Mesendoderm (in vitro differentiated cells): ENCODE results near the gene UHRF1. TPM values are rescaled to one million over a fixed set of nuclear protein-coding genes. Genes with fewer than 3 reads are reported as not detected.

Experiments used
- DNase-seq: peaks from one replicate; pipeline ENCODE4 v3.0.0; 2013
- H2AK5ac ChIP-seq: 2 replicates; pipeline ENCODE4 v1.6.1; 2013; ENCODE audit warnings: low read length, inconsistent platforms
- H2BK120ac ChIP-seq: 2 replicates; pipeline ENCODE4 v1.6.1; 2013; ENCODE audit warnings: low read depth, mild to moderate bottlenecking, low read length, moderate library complexity, mixed read lengths
- H2BK15ac ChIP-seq: replicated peaks from 2 replicates; pipeline ENCODE4 v1.6.1; 2013; ENCODE audit warnings: low read depth, mild to moderate bottlenecking, moderate library complexity
- H2BK5ac ChIP-seq: 2 replicates; pipeline ENCODE4 v1.6.1; 2013; ENCODE audit warnings: low read length, inconsistent platforms
- H3K18ac ChIP-seq: 2 replicates; pipeline ENCODE4 v1.6.1; 2013; ENCODE audit warnings: mild to moderate bottlenecking, low read length, mixed read lengths
- H3K23ac ChIP-seq: one replicate; pipeline ENCODE4 v1.6.1; 2013; ENCODE audit warnings: low read length
- H3K27ac ChIP-seq: 2 replicates; pipeline ENCODE4 v1.5.1; 2013; ENCODE audit warnings: low read depth, mild to moderate bottlenecking, inconsistent platforms, low read length, moderate library complexity
- H3K27me3 ChIP-seq: 2 replicates; pipeline ENCODE4 v1.6.1; 2013; ENCODE audit warnings: low read length, control low read depth, mild to moderate bottlenecking, inconsistent platforms; ENCODE audit not compliant: insufficient read depth, poor library complexity
- H3K36me3 ChIP-seq: 2 replicates; pipeline ENCODE4 v1.6.1; 2013; ENCODE audit warnings: low read length, inconsistent platforms; ENCODE audit not compliant: control insufficient read depth, insufficient read depth
- H3K4ac ChIP-seq: one replicate; pipeline ENCODE4 v1.6.1; 2013; ENCODE audit warnings: low read depth, mild to moderate bottlenecking, low read length, moderate library complexity
- H3K4me1 ChIP-seq: 2 replicates; pipeline ENCODE4 v1.6.1; 2013; ENCODE audit warnings: low read depth, low read length, inconsistent platforms; ENCODE audit not compliant: control insufficient read depth
- H3K4me2 ChIP-seq: 2 replicates; pipeline ENCODE4 v1.6.1; 2013; ENCODE audit warnings: low read length
- H3K4me3 ChIP-seq: 2 replicates; pipeline ENCODE4 v1.5.1; 2013; ENCODE audit warnings: mild to moderate bottlenecking, low read length
- H3K56ac ChIP-seq: one replicate; pipeline ENCODE4 v1.6.1; 2013; ENCODE audit warnings: low read length
- H3K79me1 ChIP-seq: 2 replicates; pipeline ENCODE4 v1.6.1; 2013; ENCODE audit warnings: low read length, inconsistent platforms
- H3K79me2 ChIP-seq: 2 replicates; pipeline ENCODE4 v1.6.1; 2013; ENCODE audit warnings: mild to moderate bottlenecking, low read length; ENCODE audit not compliant: control insufficient read depth, insufficient read depth
- H3K9ac ChIP-seq: 2 replicates; pipeline ENCODE4 v1.6.1; 2013; ENCODE audit warnings: low read length, inconsistent platforms
- H4K5ac ChIP-seq: one replicate; pipeline ENCODE4 v1.6.1; 2013; ENCODE audit warnings: low read length
- H4K8ac ChIP-seq: one replicate; pipeline ENCODE4 v1.6.1; 2013; ENCODE audit warnings: low read depth, mild to moderate bottlenecking, control low read depth, low read length, moderate library complexity
- WGBS: extraction: QIAGEN DNeasy Blood & Tissue Kit; methylation state at CpG from one replicate; pipeline ENCODE4 v1.1.7; 2013; ENCODE audit warnings: low lambda C conversion rate, missing lambda C conversion rate; ENCODE audit not compliant: insufficient coverage; ENCODE audit errors: extremely low coverage; 5-methylcytosine and 5-hydroxymethylcytosine counted together
- polyA plus RNA-seq, 2 experiments: library from polyadenylated mRNA; stranded (reverse); fragments of 200-250 nt; gene quantifications; one replicate each; pipeline ENCODE4 v1.2.3, GENCODE V29; 2013

Gene UHRF1
- 38.1 TPM for polyA plus RNA-seq (2013, experiment 1 of 2)
- polyA plus RNA-seq (2013, experiment 2 of 2), result 38.3 TPM

DNA sequence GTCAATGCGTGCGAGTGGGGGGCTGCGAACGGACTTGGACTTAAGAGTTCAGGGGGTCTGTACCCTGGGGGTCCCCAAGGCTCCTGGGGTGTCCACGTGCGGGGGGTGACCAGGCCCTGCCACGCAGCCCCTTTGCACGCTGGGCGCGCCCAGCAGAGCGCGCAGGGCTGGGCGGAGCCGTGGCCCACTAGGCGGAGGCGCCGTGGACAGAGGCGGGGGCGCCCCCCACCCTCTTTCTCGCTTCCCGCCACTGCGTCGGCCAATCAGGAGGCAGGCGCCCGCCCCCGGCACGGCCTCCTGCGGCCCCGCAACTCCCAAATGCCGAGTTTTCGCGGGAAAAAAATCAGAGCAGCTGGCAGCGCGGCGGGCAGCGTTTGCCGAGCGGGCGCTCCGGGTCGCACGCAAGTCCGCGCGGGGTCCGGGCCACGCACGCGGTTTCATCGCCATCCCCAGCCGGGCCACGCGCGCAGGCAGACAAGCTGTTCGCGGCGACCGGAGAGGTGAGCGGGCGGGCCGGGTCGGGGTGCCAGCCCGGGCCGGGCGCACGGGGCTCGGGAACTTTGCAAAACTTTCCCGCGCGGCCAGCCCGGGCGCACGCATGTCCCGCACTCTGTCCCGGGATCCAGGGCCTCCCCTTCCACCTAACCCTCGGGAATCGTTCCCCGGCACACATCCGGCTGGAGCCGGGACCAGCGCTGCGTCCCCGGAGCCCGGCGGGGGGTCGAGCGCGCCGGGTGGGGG is at the start of gene UHRF1:
Gene UHRF1 (plus strand): TSS at position 346 of the 741 bp plus-strand sequence. CDS start 1,385 bp downstream, outside the sequence.
- no peaks in the 10 kb centered on the region for H3K27me3 ChIP-seq
- peak within 1 kb of the TSS; percentile 79 for H3K4me2 ChIP-seq
- H2BK15ac ChIP-seq, result no peak within 1 kb of the TSS
- H3K4ac ChIP-seq, result peak within 1 kb of the TSS; percentile 75
- peak within 1 kb of the TSS; percentile 78 for H3K9ac ChIP-seq
- H2AK5ac ChIP-seq, result no peak within 1 kb of the TSS
- no peaks in the 10 kb centered on the region for H3K4me1 ChIP-seq
- H3K79me2 ChIP-seq, result peaks cover 34% of the 10 kb centered on the region
- H3K56ac ChIP-seq, result peak within 1 kb of the TSS; percentile 94
- no peak within 1 kb of the TSS for H3K23ac ChIP-seq
- no peak within 1 kb of the TSS for H4K8ac ChIP-seq
- H4K5ac ChIP-seq, result no peak within 1 kb of the TSS
- H2BK120ac ChIP-seq, result no peak within 1 kb of the TSS
- H3K36me3 ChIP-seq, result peaks cover 2% of the 10 kb centered on the region
- H3K79me1 ChIP-seq, result peaks cover 16% of the 10 kb centered on the region
- DNase-seq, result peak; percentile 40
- peak within 1 kb of the TSS; percentile 46 for H3K18ac ChIP-seq
- WGBS, result no CpG with 5 or more reads among the region's 89 CpGs
- peak within 1 kb of the TSS; percentile 60 for H3K4me3 ChIP-seq
- H3K27ac ChIP-seq, result peak within 1 kb of the TSS; percentile 47
- no peak within 1 kb of the TSS for H2BK5ac ChIP-seq

DNA sequence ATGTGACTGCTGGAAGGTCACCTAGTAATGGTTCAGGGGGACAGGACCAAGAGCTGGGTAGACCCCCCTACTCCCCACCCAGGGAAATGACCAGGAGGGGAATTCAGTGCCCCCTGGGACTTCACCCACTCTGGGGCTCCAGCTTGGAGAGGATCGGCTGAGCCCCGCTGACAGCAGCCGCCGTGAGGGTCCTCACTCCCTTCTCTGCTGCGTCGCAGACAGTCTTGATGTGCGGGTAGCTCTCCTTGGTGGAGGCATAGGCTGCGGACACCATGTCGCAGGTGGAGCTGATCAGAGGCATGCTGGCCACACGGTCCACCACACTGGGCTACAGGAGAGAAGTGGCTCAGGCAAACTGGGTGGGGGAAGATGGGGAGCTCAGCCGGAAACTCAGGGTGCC is 49.6 kb upstream of the UHRF1 start:
- no peak overlapping the region for H3K4ac ChIP-seq
- no peak overlapping the region for H2BK5ac ChIP-seq
- no peaks in the 10 kb centered on the region for H3K4me1 ChIP-seq
- H4K5ac ChIP-seq, result no peak overlapping the region
- H3K4me2 ChIP-seq, result no peak overlapping the region
- no peak overlapping the region for H2BK120ac ChIP-seq
- WGBS, result no CpG with 5 or more reads among the region's 11 CpGs
- H2BK15ac ChIP-seq, result no peak overlapping the region
- no peak overlapping the region for H3K56ac ChIP-seq
- no peak for DNase-seq
- no peaks in the 10 kb centered on the region for H3K27me3 ChIP-seq
- H3K18ac ChIP-seq, result no peak overlapping the region
- H3K79me1 ChIP-seq, result no peaks in the 10 kb centered on the region
- H3K27ac ChIP-seq, result no peak overlapping the region
- H3K9ac ChIP-seq, result no peak overlapping the region
- H3K23ac ChIP-seq, result no peak overlapping the region
- H3K79me2 ChIP-seq, result no peaks in the 10 kb centered on the region
- H4K8ac ChIP-seq, result no peak overlapping the region
- H2AK5ac ChIP-seq, result no peak overlapping the region
- H3K36me3 ChIP-seq, result no peaks in the 10 kb centered on the region
- no peak overlapping the region for H3K4me3 ChIP-seq

DNA sequence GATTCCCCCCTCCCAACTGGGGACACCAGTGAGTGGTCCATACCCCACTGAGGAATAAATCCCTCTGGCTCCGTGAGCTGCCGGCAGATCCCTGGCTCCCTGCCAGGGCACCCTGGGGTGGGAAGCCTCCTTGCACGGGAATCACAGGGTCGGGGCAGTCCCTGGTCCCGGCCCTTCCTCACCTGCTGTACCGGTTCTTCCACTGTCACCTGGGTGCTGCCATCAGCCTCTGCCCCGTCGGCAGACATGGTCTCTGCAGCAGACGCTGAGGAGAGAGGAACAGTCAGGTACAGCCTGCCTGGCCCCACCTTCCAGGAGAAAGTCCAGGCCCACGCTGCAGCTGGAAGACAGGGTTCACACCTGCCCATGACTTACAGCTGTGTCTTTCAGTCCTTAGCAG is 48.2 kb upstream of the UHRF1 start:
- H3K4me2 ChIP-seq, result no peak overlapping the region
- H3K27me3 ChIP-seq, result no peaks in the 10 kb centered on the region
- DNase-seq, result no peak
- no peak overlapping the region for H3K4me3 ChIP-seq
- H4K8ac ChIP-seq, result no peak overlapping the region
- H3K56ac ChIP-seq, result no peak overlapping the region
- H3K23ac ChIP-seq, result no peak overlapping the region
- H4K5ac ChIP-seq, result no peak overlapping the region
- WGBS, result no CpG with 5 or more reads among the region's 10 CpGs
- H2AK5ac ChIP-seq, result no peak overlapping the region
- H3K18ac ChIP-seq, result no peak overlapping the region
- peaks cover under 1% of the 10 kb centered on the region for H3K79me2 ChIP-seq
- H3K36me3 ChIP-seq, result no peaks in the 10 kb centered on the region
- H3K27ac ChIP-seq, result no peak overlapping the region
- no peak overlapping the region for H3K9ac ChIP-seq
- H2BK5ac ChIP-seq, result no peak overlapping the region
- H3K4ac ChIP-seq, result no peak overlapping the region
- H2BK15ac ChIP-seq, result no peak overlapping the region
- peaks cover under 1% of the 10 kb centered on the region for H3K79me1 ChIP-seq
- no peak overlapping the region for H2BK120ac ChIP-seq
- H3K4me1 ChIP-seq, result no peaks in the 10 kb centered on the region

- Histone ChIP-seq H2BK5ac (no peak overlapping the region), H3K4ac (no peak overlapping the region), H3K27ac (peak overlapping the region; percentile 1), H3K18ac (peak overlapping the region; percentile 55), H2BK15ac (no peak overlapping the region), H3K36me3 (no peaks in the 10 kb centered on the region), H3K4me3 (peak overlapping the region; percentile 96), H4K8ac (no peak overlapping the region), H3K56ac (peak overlapping the region; percentile 92), H3K4me2 (peak overlapping the region; percentile 92), H4K5ac (no peak overlapping the region), H3K79me2 (peaks cover 6% of the 10 kb centered on the region), H2BK120ac (peak overlapping the region; percentile 1), H3K23ac (no peak overlapping the region), H3K9ac (peak overlapping the region; percentile 88), H3K27me3 (no peaks in the 10 kb centered on the region), H3K4me1 (peaks cover 4% of the 10 kb centered on the region), H2AK5ac (no peak overlapping the region), H3K79me1 (peaks cover 7% of the 10 kb centered on the region)
- WGBS, result no CpG with 5 or more reads among the region's 22 CpGs
- DNase-seq, result peak; percentile 58
These were observed 42.5 kb upstream of the UHRF1 start for GRCh38 chr19:4866595-4867424.

GRCh38 chr19:4867534-4868285 is 41.6 kb upstream of the UHRF1 start, which contains the start of gene PLIN3:
Gene PLIN3, minus strand, starts transcription at chr19:4867667. Its CDS starts 6,273 bp downstream, at chr19:4861394.
- H3K23ac ChIP-seq, result no peak within 1 kb of the TSS
- H3K4me2 ChIP-seq, result peak within 1 kb of the TSS; percentile 92
- H3K36me3 ChIP-seq, result no peaks in the 10 kb centered on the region
- H2BK120ac ChIP-seq, result peak within 1 kb of the TSS; percentile 1
- DNase-seq, result peak; percentile 95
- peak within 1 kb of the TSS; percentile 1 for H3K27ac ChIP-seq
- peak within 1 kb of the TSS; percentile 55 for H3K18ac ChIP-seq
- no peak within 1 kb of the TSS for H4K5ac ChIP-seq
- no peak within 1 kb of the TSS for H4K8ac ChIP-seq
- H3K56ac ChIP-seq, result peak within 1 kb of the TSS; percentile 92
- peak within 1 kb of the TSS; percentile 58 for H3K4ac ChIP-seq
- no peaks in the 10 kb centered on the region for H3K27me3 ChIP-seq
- peak within 1 kb of the TSS; percentile 96 for H3K4me3 ChIP-seq
- H3K9ac ChIP-seq, result peak within 1 kb of the TSS; percentile 88
- WGBS, result no CpG with 5 or more reads among the region's 46 CpGs
- peaks cover 4% of the 10 kb centered on the region for H3K4me1 ChIP-seq
- no peak within 1 kb of the TSS for H2BK15ac ChIP-seq
- peaks cover 7% of the 10 kb centered on the region for H3K79me1 ChIP-seq
- peaks cover 6% of the 10 kb centered on the region for H3K79me2 ChIP-seq
- no peak within 1 kb of the TSS for H2AK5ac ChIP-seq
- no peak within 1 kb of the TSS for H2BK5ac ChIP-seq
